Uterus (tissue), 2 donors: ENCODE measurements around the gene DLK2.

Experiments used
- CTCF ChIP-seq, 4 experiments: fragments of 200-600 bp in 2 of 4; fragments of 450-650 bp in 2 of 4; sonication (generic) in 2 of 4; IDR thresholded peaks; one replicate each; pipeline ENCODE4 v1.5.1; 2016 to 2019; ENCODE audit warnings: antibody characterized with exemption in 4 of 4, mild to moderate bottlenecking in 2 of 4, moderate library complexity in 1 of 4
- POLR2A ChIP-seq, 2 donors: fragments of 450-650 bp; IDR thresholded peaks; one replicate each; pipeline ENCODE4 v1.6.1; 2016; ENCODE audit warnings: antibody characterized with exemption in 2 of 2, mild to moderate bottlenecking in 1 of 2, moderate library complexity in 1 of 2

GRCh38 chr6:43471399-43471798 lies 16.1 kb upstream of the DLK2 start:
- TF ChIP-seq CTCF (IDR thresholded peaks at IDR 0.05) (no peak), POLR2A (IDR thresholded peaks at IDR 0.05) (no peak)
